ENCODE data around the gene ZNF697. TPM values are rescaled to one million over a fixed set of nuclear protein-coding genes. Genes with fewer than 3 reads are reported as not detected.

The ZNF697 gene
- total RNA-seq, 1 donor from 2014 or later = 13.6 TPM

Other genes starting within 250 kb of the ZNF697 start
- not detected for gene HSD3B2, start 233.1 kb downstream of the ZNF697 start, total RNA-seq
- gene HSD3B1, start 141.1 kb downstream of the ZNF697 start, total RNA-seq = not detected
- 50.1 TPM for gene PHGDH, start 63.7 kb upstream of the ZNF697 start, total RNA-seq
- gene HMGCS2, start 120.6 kb upstream of the ZNF697 start, total RNA-seq = 2.1 TPM
- gene REG4, start 163.2 kb upstream of the ZNF697 start, total RNA-seq = not detected
- not detected for gene ADAM30, start 248.2 kb upstream of the ZNF697 start, total RNA-seq